HEK293 (cell line): ENCODE results near the gene GNAQ.
"Not testable (repeated sequence)": the region's sequence is repeated elsewhere in the genome, so short reads cannot be mapped to it uniquely, and the experiment has no call there.

ENCODE experiments used
- CTCF ChIA-PET: fragments of 350-600 bp; formaldehyde crosslinking; extraction: SDS; loops from one replicate; lab custom pipeline; 2021; ENCODE audit warnings: antibody characterized with exemption; lab: Yijun Ruan, JAX
- POLR2A ChIA-PET: fragments of 300-600 bp; formaldehyde crosslinking; extraction: SDS; loops from one replicate; lab custom pipeline; 2020; ENCODE audit warnings: antibody characterized with exemption, inconsistent platforms; lab: Yijun Ruan, JAX
- H3K27ac ChIP-seq: fragments of 200-500 bp; sonication (Bioruptor generic); 2 replicates; pipeline ENCODE4 v1.5.1; 2014; ENCODE audit warnings: low read depth, low read length, control low read depth, inconsistent platforms; ENCODE audit errors: extremely low read depth
- H3K36me3 ChIP-seq, 2 experiments: fragments of 200-500 bp in 1 of 2; sonication (Bioruptor generic) in 1 of 2; 1 replicate in 1 of 2; 2 replicates in 1 of 2; pipeline ENCODE4 v1.5.1; 2014 to 2017; ENCODE audit warnings: inconsistent platforms in 2 of 2, low read length in 2 of 2; ENCODE audit not compliant: control insufficient read depth in 2 of 2, insufficient read depth in 1 of 2
- H3K4me1 ChIP-seq: fragments of 200-500 bp; sonication (Bioruptor generic); 2 replicates; pipeline ENCODE4 v1.5.1; 2014; ENCODE audit warnings: mild to moderate bottlenecking, low read length, inconsistent platforms; ENCODE audit not compliant: control insufficient read depth, insufficient read depth
- H3K4me3 ChIP-seq: 2 replicates; pipeline ENCODE4 v1.5.1; 2011; ENCODE audit warnings: low read depth, mild to moderate bottlenecking, control low read depth, low read length, moderate library complexity
- H3K9me3 ChIP-seq: fragments of 200-500 bp; sonication (Bioruptor generic); 2 replicates; pipeline ENCODE4 v1.5.1; 2014; ENCODE audit warnings: low read depth, low read length, inconsistent platforms; ENCODE audit not compliant: control insufficient read depth, insufficient read depth
- ATF2 ChIP-seq: fragments of 450-650 bp; formaldehyde crosslinking; IDR thresholded peaks from 2 replicates; pipeline ENCODE4 v1.5.1; 2016; ENCODE audit warnings: missing biosample characterization, missing genetic modification characterization, low read depth
- EGR2 ChIP-seq: fragments of 450-650 bp; formaldehyde crosslinking; IDR thresholded peaks from 2 replicates; pipeline ENCODE4 v1.5.1; 2016; ENCODE audit warnings: low read depth, missing biosample characterization, missing genetic modification characterization
- ELK4 ChIP-seq: IDR thresholded peaks from 2 replicates; pipeline ENCODE4 v1.6.1; 2011; ENCODE audit warnings: mild to moderate bottlenecking, low read depth, low read length, borderline replicate concordance
- HOXC10 ChIP-seq: sonication (generic); formaldehyde crosslinking; IDR thresholded peaks from 2 replicates; pipeline ENCODE4 v1.8.1; 2023; ENCODE audit warnings: mild to moderate bottlenecking, missing genetic modification reagents
- KLF16 ChIP-seq: fragments of 450-650 bp; formaldehyde crosslinking; IDR thresholded peaks from 2 replicates; pipeline ENCODE4 v1.5.1; 2017; ENCODE audit warnings: missing biosample characterization, missing genetic modification characterization
- RBAK ChIP-seq: fragments of 450-650 bp; formaldehyde crosslinking; IDR thresholded peaks from 2 replicates; pipeline ENCODE4 v1.5.1; 2016; ENCODE audit warnings: missing biosample characterization, missing genetic modification characterization
- ZBTB44 ChIP-seq: fragments of 450-650 bp; IDR thresholded peaks from 2 replicates; pipeline ENCODE4 v1.5.1; 2018; ENCODE audit warnings: missing biosample characterization, mild to moderate bottlenecking, missing genetic modification characterization
- ZNF184 ChIP-seq: fragments of 450-650 bp; IDR thresholded peaks from 2 replicates; pipeline ENCODE4 v1.5.1; 2018; ENCODE audit warnings: missing biosample characterization, mild to moderate bottlenecking, missing genetic modification characterization
- ZNF19 ChIP-seq: fragments of 450-650 bp; formaldehyde crosslinking; IDR thresholded peaks from 2 replicates; pipeline ENCODE4; 2016; ENCODE audit warnings: missing biosample characterization, missing genetic modification characterization, low read depth
- ZNF214 ChIP-seq: fragments of 450-650 bp; formaldehyde crosslinking; IDR thresholded peaks from 2 replicates; pipeline ENCODE4 v1.5.1; 2017; ENCODE audit warnings: missing biosample characterization, mild to moderate bottlenecking, missing genetic modification characterization, borderline replicate concordance
- ZNF24 ChIP-seq: fragments of 450-650 bp; formaldehyde crosslinking; IDR thresholded peaks from 2 replicates; pipeline ENCODE4 v1.5.1; 2016; ENCODE audit warnings: missing biosample characterization, missing genetic modification characterization
- ZNF26 ChIP-seq: fragments of 450-650 bp; formaldehyde crosslinking; IDR thresholded peaks from 2 replicates; pipeline ENCODE4 v1.5.1; 2016; ENCODE audit warnings: missing biosample characterization, missing genetic modification characterization
- ZNF324 ChIP-seq: fragments of 450-650 bp; formaldehyde crosslinking; IDR thresholded peaks from 2 replicates; pipeline ENCODE4 v1.5.1; 2016; ENCODE audit warnings: missing biosample characterization, missing genetic modification characterization
- ZNF398 ChIP-seq: fragments of 450-650 bp; formaldehyde crosslinking; IDR thresholded peaks from 2 replicates; pipeline ENCODE4 v1.5.1; 2017; ENCODE audit warnings: missing biosample characterization, missing genetic modification characterization
- ZNF416 ChIP-seq: fragments of 450-650 bp; formaldehyde crosslinking; IDR thresholded peaks from 2 replicates; pipeline ENCODE4 v1.5.1; 2016; ENCODE audit warnings: missing biosample characterization, missing genetic modification characterization
- ZNF48 ChIP-seq: fragments of 450-650 bp; formaldehyde crosslinking; IDR thresholded peaks from 2 replicates; pipeline ENCODE4 v1.5.1; 2016; ENCODE audit warnings: missing biosample characterization, missing genetic modification characterization
- ZNF514 ChIP-seq: fragments of 450-650 bp; formaldehyde crosslinking; IDR thresholded peaks from 2 replicates; pipeline ENCODE4 v1.5.1; 2016; ENCODE audit warnings: missing biosample characterization, missing genetic modification characterization
- ZNF549 ChIP-seq: fragments of 450-650 bp; IDR thresholded peaks from 2 replicates; pipeline ENCODE4 v1.5.1; 2018; ENCODE audit warnings: missing biosample characterization, missing genetic modification characterization, mild to moderate bottlenecking, inconsistent platforms, moderate library complexity
- ZNF624 ChIP-seq: fragments of 450-650 bp; formaldehyde crosslinking; IDR thresholded peaks from 2 replicates; pipeline ENCODE4 v1.5.1; 2017; ENCODE audit warnings: missing biosample characterization, missing genetic modification characterization
- ZNF639 ChIP-seq: fragments of 450-650 bp; formaldehyde crosslinking; IDR thresholded peaks from 2 replicates; pipeline ENCODE4 v1.5.1; 2016; ENCODE audit warnings: missing biosample characterization, missing genetic modification characterization
- ZNF664 ChIP-seq: fragments of 450-650 bp; formaldehyde crosslinking; IDR thresholded peaks from 2 replicates; pipeline ENCODE4 v1.5.1; 2016; ENCODE audit warnings: missing biosample characterization, missing genetic modification characterization
- ZNF704 ChIP-seq: fragments of 450-650 bp; formaldehyde crosslinking; IDR thresholded peaks from 2 replicates; pipeline ENCODE4 v1.5.1; 2016; ENCODE audit warnings: missing biosample characterization, missing genetic modification characterization
- ZNF777 ChIP-seq: fragments of 450-650 bp; formaldehyde crosslinking; IDR thresholded peaks from 2 replicates; pipeline ENCODE4 v1.5.1; 2017; ENCODE audit warnings: missing biosample characterization, missing genetic modification characterization, borderline replicate concordance

The GNAQ gene

GRCh38 chr9:77763566-77763965, 268.0 kb downstream of the GNAQ start (continued):
- TF ChIP-seq ZNF639 (tag by site-specific recombination) (no peak), ZNF48 (tag by site-specific recombination) (no peak), ZNF398 (tag by site-specific recombination) (no peak), ATF2 (tag by site-specific recombination) (no peak), ZNF324 (tag by site-specific recombination) (no peak), ZNF549 (tag by site-specific recombination) (no peak), ZNF184 (no peak), ZNF624 (tag by site-specific recombination) (no peak)

- H3K36me3 ChIP-seq, CTCF ChIA-PET, H3K9me3 ChIP-seq, H3K27ac ChIP-seq, POLR2A ChIA-PET, H3K4me1 ChIP-seq, H3K4me3 ChIP-seq: not testable (repeated sequence)
Observed at GRCh38 chr9:77760919-77761318, 270.7 kb downstream of the GNAQ start.

GRCh38 chr9:77759391-77759790, 272.2 kb downstream of the GNAQ start:
- POLR2A ChIA-PET, result no interaction called here

More at GRCh38 chr9:77759391-77759790, 272.2 kb downstream of the GNAQ start:
- Histone ChIP-seq H3K4me1 (no peaks in the 10 kb centered on the region), H3K4me3 (no peak overlapping the region), H3K9me3 (no peaks in the 10 kb centered on the region), H3K27ac (no peak overlapping the region), H3K36me3 (no peaks in the 10 kb centered on the region)
- CTCF ChIA-PET, result no interaction called here
- no peak for TF ChIP-seq ELK4
- TF ChIP-seq ZNF514 (tag by site-specific recombination), result no peak
- no peak for TF ChIP-seq ZNF416 (tag by site-specific recombination)
- no peak for TF ChIP-seq ZNF777 (tag by site-specific recombination)
- TF ChIP-seq HOXC10 (CRISPR knock-in tag), result no peak
- TF ChIP-seq ZBTB44 (tag by site-specific recombination), result no peak
- TF ChIP-seq KLF16, result no peak
- no peak for TF ChIP-seq ZNF704 (tag by site-specific recombination)
- no peak for TF ChIP-seq ZNF26 (tag by site-specific recombination)
- TF ChIP-seq ZNF214 (tag by site-specific recombination), result no peak
- TF ChIP-seq ZNF664 (tag by site-specific recombination), result no peak
- no peak for TF ChIP-seq RBAK (tag by site-specific recombination)
- TF ChIP-seq EGR2, result no peak
- no peak for TF ChIP-seq ZNF24
- no peak for TF ChIP-seq ZNF19 (tag by site-specific recombination)
